Gastrocnemius medialis (tissue), 4 donors: ENCODE measurements around the gene C12orf75. TPM values are rescaled to one million over a fixed set of nuclear protein-coding genes. Genes with fewer than 3 reads are reported as not detected.
"Not testable (repeated sequence)": the region's sequence is repeated elsewhere in the genome, so short reads cannot be mapped to it uniquely, and the experiment has no call there.

Source experiments
- ATAC-seq, 2 donors: fragments of 150-250 bp; one replicate each; pipeline ENCODE4 v1.9.1; 2016
- DNase-seq, 2 donors: peaks; one replicate each; pipeline ENCODE4 v3.0.0-alpha.2; 2019
- H3K27ac ChIP-seq, 4 donors: fragments of 200-600 bp; sonication (generic); 1 replicate in 1 of 4; 2 replicates in 3 of 4; pipeline ENCODE4 v1.5.1; 2016 to 2018; ENCODE audit warnings: mild to moderate bottlenecking in 2 of 4, moderate library complexity in 1 of 4
- H3K27me3 ChIP-seq, 3 donors: fragments of 200-600 bp; sonication (generic) in 2 of 3; 1 replicate in 1 of 3; 2 replicates in 2 of 3; pipeline versions ENCODE4 v1.5.1 to v1.6.0; 2016 to 2019; ENCODE audit warnings: mild to moderate bottlenecking in 1 of 3, moderate library complexity in 1 of 3
- H3K36me3 ChIP-seq, 2 donors: fragments of 200-600 bp; sonication (generic) in 1 of 2; one replicate each; pipeline ENCODE4 v1.5.1; 2017 to 2018
- H3K4me1 ChIP-seq, 2 donors: fragments of 200-600 bp; sonication (generic) in 1 of 2; one replicate each; pipeline ENCODE4 v1.5.1; 2016 to 2017; ENCODE audit warnings: mild to moderate bottlenecking in 2 of 2
- H3K4me3 ChIP-seq, 4 donors: fragments of 200-600 bp; sonication (generic) in 3 of 4; 1 replicate in 1 of 4; 2 replicates in 3 of 4; pipeline ENCODE4 v1.5.1; 2016 to 2019; ENCODE audit warnings: mild to moderate bottlenecking in 2 of 4
- H3K9me3 ChIP-seq, 3 donors: fragments of 200-600 bp; sonication (generic) in 2 of 3; 1 replicate in 1 of 3; 2 replicates in 2 of 3; pipeline ENCODE4 v1.5.1; 2016 to 2019
- POLR2A ChIP-seq, 2 donors: fragments of 450-650 bp; IDR thresholded peaks; one replicate each; pipeline ENCODE4 v1.6.1; 2017; ENCODE audit warnings: antibody characterized with exemption in 2 of 2, mild to moderate bottlenecking in 2 of 2, moderate library complexity in 2 of 2
- in situ Hi-C, 4 donors: fragments of 200-750 bp; cut with MboI; loops; one replicate each; pipeline versions ENCODE4 v1.15.0 to v1.8.0; 2017; ENCODE audit warnings: low sequenced_read_pairs in 4 of 4
- intact Hi-C: fragments of 100-400 bp; cut with DNase I; formaldehyde crosslinking; loops from one replicate; pipeline ENCODE4 v1.15.1; 2023; ENCODE audit warnings: low total_unique reads
- total RNA-seq, 4 donors: library from RNA; depleted of rRNA; stranded (reverse); fragments of >200 nt; gene quantifications; one replicate each; pipeline versions ENCODE4 v1.1.0 to v1.2.3, GENCODE V29; 2016
- TF ChIP-seq, protein P1 (sequence below), 5 experiments: fragments of 450-650 bp in 3 of 5; fragments of 200-600 bp in 2 of 5; sonication (generic) in 2 of 5; IDR thresholded peaks in 4 of 5; conservative IDR thresholded peaks in 1 of 5; 1 replicate in 4 of 5; 2 replicates in 1 of 5; pipeline ENCODE4 v1.5.1; 2016 to 2019; ENCODE audit warnings: antibody characterized with exemption in 5 of 5, mild to moderate bottlenecking in 3 of 5, moderate library complexity in 3 of 5

Gene C12orf75
- total RNA-seq, 4 donors from 2014 or later = 4.3 to 73.0 (median 17.3) TPM

DNA sequence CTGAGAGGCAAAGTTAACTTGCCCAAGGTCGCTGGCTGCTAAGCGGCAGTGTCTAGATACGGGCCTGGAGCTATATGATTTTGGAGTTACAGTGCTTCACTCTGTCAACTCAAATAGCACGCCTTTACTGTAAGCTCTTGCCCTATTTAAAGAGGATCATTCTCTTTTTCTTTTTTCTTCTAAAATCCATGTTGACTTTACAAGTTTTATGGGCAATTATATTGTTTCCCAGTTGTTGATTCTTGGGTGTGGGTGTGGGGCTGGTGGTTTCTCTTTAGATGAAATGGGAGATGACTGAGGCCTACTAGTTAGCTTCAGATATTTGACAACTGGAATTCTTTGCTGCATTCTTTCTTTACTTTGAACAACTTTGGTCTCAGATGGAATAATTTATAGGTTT lies 70.7 kb downstream of the C12orf75 start:
- in situ Hi-C loops = loop anchor here in 2 of 4 donors (25.0 kb wide), 1 partner anchor 736 kb away; the partner anchor contains the start of gene NUAK1 (in 2 of the 2)
- Histone ChIP-seq H3K27me3 (no peaks in the 10 kb centered on the region), H3K4me1 (no peaks in the 10 kb centered on the region), H3K9me3 (no peaks in the 10 kb centered on the region), H3K36me3 (no peaks in the 10 kb centered on the region), H3K27ac (no peak overlapping the region), H3K4me3 (no peak overlapping the region)
- intact Hi-C loops = no loop called here
- ATAC-seq (no peak), DNase-seq (no peak)
- TF ChIP-seq POLR2A (IDR thresholded peaks at IDR 0.05) = no peak
- TF ChIP-seq, protein P1, sequence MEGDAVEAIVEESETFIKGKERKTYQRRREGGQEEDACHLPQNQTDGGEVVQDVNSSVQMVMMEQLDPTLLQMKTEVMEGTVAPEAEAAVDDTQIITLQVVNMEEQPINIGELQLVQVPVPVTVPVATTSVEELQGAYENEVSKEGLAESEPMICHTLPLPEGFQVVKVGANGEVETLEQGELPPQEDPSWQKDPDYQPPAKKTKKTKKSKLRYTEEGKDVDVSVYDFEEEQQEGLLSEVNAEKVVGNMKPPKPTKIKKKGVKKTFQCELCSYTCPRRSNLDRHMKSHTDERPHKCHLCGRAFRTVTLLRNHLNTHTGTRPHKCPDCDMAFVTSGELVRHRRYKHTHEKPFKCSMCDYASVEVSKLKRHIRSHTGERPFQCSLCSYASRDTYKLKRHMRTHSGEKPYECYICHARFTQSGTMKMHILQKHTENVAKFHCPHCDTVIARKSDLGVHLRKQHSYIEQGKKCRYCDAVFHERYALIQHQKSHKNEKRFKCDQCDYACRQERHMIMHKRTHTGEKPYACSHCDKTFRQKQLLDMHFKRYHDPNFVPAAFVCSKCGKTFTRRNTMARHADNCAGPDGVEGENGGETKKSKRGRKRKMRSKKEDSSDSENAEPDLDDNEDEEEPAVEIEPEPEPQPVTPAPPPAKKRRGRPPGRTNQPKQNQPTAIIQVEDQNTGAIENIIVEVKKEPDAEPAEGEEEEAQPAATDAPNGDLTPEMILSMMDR (IDR thresholded peaks at IDR 0.05 in 4 of 5, conservative IDR thresholded peaks at IDR 0.05 in 1 of 5) = no peak

DNA sequence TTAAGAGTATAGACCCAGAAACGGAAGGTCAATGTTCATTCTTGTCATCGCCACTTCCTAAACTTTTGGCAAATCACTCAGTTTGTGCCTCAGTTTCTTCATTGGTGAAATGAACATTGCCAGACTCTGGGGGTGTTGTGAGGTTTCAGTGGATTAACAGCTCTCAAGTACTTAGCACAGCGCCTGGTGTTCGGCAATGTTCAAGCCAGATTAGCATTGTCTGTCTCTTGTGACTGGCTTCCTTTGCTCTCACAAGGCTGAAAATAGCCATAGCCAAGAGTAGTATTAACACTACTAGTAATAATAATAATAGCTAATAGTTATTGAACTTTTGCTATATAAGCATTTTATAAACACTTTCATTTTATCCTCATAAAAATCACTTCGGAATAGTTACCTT lies 71.9 kb downstream of the C12orf75 start:
- Histone ChIP-seq H3K27me3 (no peaks in the 10 kb centered on the region), H3K9me3 (no peaks in the 10 kb centered on the region), H3K36me3 (no peaks in the 10 kb centered on the region), H3K4me3 (no peak overlapping the region), H3K4me1 (no peaks in the 10 kb centered on the region), H3K27ac (no peak overlapping the region)
- ATAC-seq = no peak
- no peak for DNase-seq
- TF ChIP-seq, protein P1 (IDR thresholded peaks at IDR 0.05 in 4 of 5, conservative IDR thresholded peaks at IDR 0.05 in 1 of 5) = no peak
- no peak for TF ChIP-seq POLR2A (IDR thresholded peaks at IDR 0.05)
- intact Hi-C loops = no loop called here
- in situ Hi-C loops = loop anchor here in 2 of 4 donors (25.0 kb wide), 1 partner anchor 735 kb away; the partner anchor contains the start of gene NUAK1 (in 2 of the 2)

DNA sequence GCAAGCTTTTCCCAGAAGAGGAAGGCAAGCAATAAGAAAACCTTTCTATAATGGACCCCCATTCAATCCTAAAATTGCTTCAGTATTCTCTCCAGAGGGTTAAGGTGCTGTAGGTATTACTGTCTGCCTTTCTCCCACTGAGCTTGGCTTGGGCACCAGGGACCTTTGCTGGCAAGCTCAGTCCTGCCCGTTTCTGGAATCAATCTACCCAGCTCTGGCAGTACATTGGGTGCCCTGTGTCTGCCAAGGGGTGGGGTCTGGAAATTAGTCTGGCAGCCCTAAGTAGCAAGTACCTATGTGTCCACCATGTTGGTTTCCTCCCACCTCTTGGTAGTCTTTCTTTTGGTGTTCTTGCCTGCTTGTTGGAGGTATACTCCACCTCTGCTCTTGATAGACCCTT lies 72.6 kb downstream of the C12orf75 start:
- Histone ChIP-seq H3K4me1 (no peaks in the 10 kb centered on the region), H3K27ac (no peak overlapping the region), H3K9me3 (no peaks in the 10 kb centered on the region), H3K36me3 (no peaks in the 10 kb centered on the region), H3K27me3 (no peaks in the 10 kb centered on the region), H3K4me3 (no peak overlapping the region)
- TF ChIP-seq POLR2A (IDR thresholded peaks at IDR 0.05) = no peak
- TF ChIP-seq, protein P1 (IDR thresholded peaks at IDR 0.05 in 4 of 5, conservative IDR thresholded peaks at IDR 0.05 in 1 of 5) = no peak
- intact Hi-C loops = no loop called here
- DNase-seq = no peak
- ATAC-seq = no peak
- in situ Hi-C loops = loop anchor here in 2 of 4 donors (25.0 kb wide), 1 partner anchor 734 kb away; the partner anchor contains the start of gene NUAK1 (in 2 of the 2)

DNA sequence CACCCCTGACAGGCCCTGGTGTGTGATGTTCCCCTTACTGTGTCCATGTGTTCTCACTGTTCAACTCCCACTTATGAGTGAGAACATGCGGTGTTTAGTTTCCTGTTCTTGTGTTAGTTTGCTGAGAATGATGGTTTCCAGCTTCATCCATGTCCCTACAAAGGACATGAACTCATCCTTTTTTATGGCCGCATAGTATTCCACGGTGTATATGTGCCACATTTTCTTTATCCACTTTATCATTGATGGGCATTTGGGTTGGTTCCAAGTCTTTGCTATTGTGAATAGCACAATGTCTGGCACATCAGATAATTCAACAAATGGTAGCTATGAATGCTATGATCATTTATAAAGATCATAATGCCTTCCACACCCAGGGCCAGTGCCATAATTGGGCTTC lies 73.6 kb downstream of the C12orf75 start:
- H3K36me3 ChIP-seq, H3K9me3 ChIP-seq, H3K27me3 ChIP-seq, intact Hi-C loops, ATAC-seq, H3K27ac ChIP-seq, H3K4me3 ChIP-seq, H3K4me1 ChIP-seq, DNase-seq: not testable (repeated sequence)
- in situ Hi-C loops = loop anchor here in 2 of 4 donors (25.0 kb wide), 1 partner anchor 733 kb away; the partner anchor contains the start of gene NUAK1 (in 2 of the 2)

- ATAC-seq (no peak), DNase-seq (no peak)
- Histone ChIP-seq H3K36me3 (no peaks in the 10 kb centered on the region), H3K9me3 (no peaks in the 10 kb centered on the region), H3K4me3 (no peak overlapping the region), H3K4me1 (peaks cover 6% of the 10 kb centered on the region in 2 donors), H3K27me3 (no peaks in the 10 kb centered on the region), H3K27ac (no peak overlapping the region)
- intact Hi-C loops = no loop called here
- in situ Hi-C loops = loop anchor here in 2 of 4 donors (25.0 kb wide), 1 partner anchor 731 kb away; the partner anchor contains the start of gene NUAK1 (in 2 of the 2)
- TF ChIP-seq, protein P1 (IDR thresholded peaks at IDR 0.05 in 4 of 5, conservative IDR thresholded peaks at IDR 0.05 in 1 of 5) = no peak
- no peak for TF ChIP-seq POLR2A (IDR thresholded peaks at IDR 0.05)
Observed at GRCh38 chr12:105406497-105406896, 76.0 kb downstream of the C12orf75 start.
